H1 (cell line): ENCODE data around the gene TM4SF1.

Experiments
- BRCA1 ChIP-seq: IDR thresholded peaks from 2 replicates; pipeline ENCODE4 v1.6.1; 2012; ENCODE audit warnings: low read depth, low read length, improper control_type of control experiment
- CBX8 ChIP-seq: fragments of 300-800, 300-1000 bp; sonication (generic); IDR thresholded peaks from 2 replicates; pipeline ENCODE4 v1.7.1; 2016; ENCODE audit warnings: low read depth, low read length, borderline replicate concordance
- CREB1 ChIP-seq: IDR thresholded peaks from 2 replicates; pipeline ENCODE4 v1.6.1; 2012; ENCODE audit warnings: inconsistent platforms
- EP300 ChIP-seq, 2 experiments: IDR thresholded peaks; 1 replicate in 1 of 2; 2 replicates in 1 of 2; pipeline ENCODE4 v1.6.1; 2011 to 2012; ENCODE audit warnings: low read depth in 2 of 2, low read length in 2 of 2, mild to moderate bottlenecking in 2 of 2, borderline replicate concordance in 1 of 2, inconsistent platforms in 1 of 2, moderate library complexity in 1 of 2
- EZH2 ChIP-seq: fragments of 200-600 bp; sonication (generic); IDR thresholded peaks from 2 replicates; pipeline ENCODE4 v1.7.1; 2012; ENCODE audit warnings: low read depth, mild to moderate bottlenecking, moderate library complexity, low read length, inconsistent platforms; ENCODE audit not compliant: severe bottlenecking
- JUN ChIP-seq: IDR thresholded peaks from 2 replicates; pipeline ENCODE4 v1.6.1; 2011; ENCODE audit warnings: low read depth, mild to moderate bottlenecking, improper control_type of control experiment, low read length
- MAFK ChIP-seq: IDR thresholded peaks from 2 replicates; pipeline ENCODE4 v1.6.1; 2012; ENCODE audit warnings: low read depth, mild to moderate bottlenecking, improper control_type of control experiment, low read length
- PHF8 ChIP-seq: fragments of 200-600 bp; sonication (generic); conservative IDR thresholded peaks from 2 replicates; pipeline ENCODE4 v1.7.1; 2012; ENCODE audit warnings: low read depth, mild to moderate bottlenecking, inconsistent platforms, low read length, moderate library complexity
- POLR2A ChIP-seq, 2 experiments: IDR thresholded peaks; 1 replicate in 1 of 2; 2 replicates in 1 of 2; pipeline ENCODE4 v1.6.1; 2011; ENCODE audit warnings: low read depth in 2 of 2, low read length in 2 of 2, mild to moderate bottlenecking in 2 of 2; ENCODE audit errors: control extremely low read depth in 1 of 2
- SRF ChIP-seq: IDR thresholded peaks from 2 replicates; pipeline ENCODE4 v1.6.1; 2011; ENCODE audit warnings: mild to moderate bottlenecking, low read depth, low read length, moderate library complexity
- TAF1 ChIP-seq: IDR thresholded peaks from 2 replicates; pipeline ENCODE4 v1.6.1; 2011; ENCODE audit warnings: mild to moderate bottlenecking, low read depth, low read length
- TF ChIP-seq, protein P1 (sequence below), 3 experiments: IDR thresholded peaks; 1 replicate in 2 of 3; 2 replicates in 1 of 3; pipeline versions ENCODE4 v1.5.1 to v1.6.1; 2011; ENCODE audit warnings: low read length in 3 of 3, mild to moderate bottlenecking in 3 of 3, inconsistent platforms in 2 of 3, low read depth in 1 of 3, moderate library complexity in 1 of 3; ENCODE audit not compliant: insufficient read depth in 1 of 3; ENCODE audit errors: control extremely low read depth in 1 of 3
- TF ChIP-seq, protein P2 (sequence below): IDR thresholded peaks from 2 replicates; pipeline ENCODE4 v1.6.1; 2011; ENCODE audit warnings: low read length, improper control_type of control experiment

DNA sequence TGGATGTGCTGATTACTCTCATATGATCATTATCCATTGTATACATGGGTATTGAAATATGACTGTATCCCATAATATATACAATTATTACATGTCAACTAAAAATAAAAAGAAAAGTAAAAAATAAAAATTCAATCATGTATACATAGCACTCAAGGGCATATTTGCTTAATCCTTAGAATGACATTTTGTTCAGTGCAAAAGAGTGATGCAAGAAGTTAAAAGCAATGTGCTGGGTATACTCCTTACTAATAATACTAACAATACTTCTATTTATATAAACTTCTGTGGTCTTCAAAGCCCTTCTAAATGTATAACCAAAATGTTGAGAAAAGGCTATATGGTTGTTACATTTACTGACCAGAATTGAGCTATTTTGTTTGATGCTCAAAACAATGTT lies 23.2 kb upstream of the TM4SF1 start:
- TF ChIP-seq, protein P1, sequence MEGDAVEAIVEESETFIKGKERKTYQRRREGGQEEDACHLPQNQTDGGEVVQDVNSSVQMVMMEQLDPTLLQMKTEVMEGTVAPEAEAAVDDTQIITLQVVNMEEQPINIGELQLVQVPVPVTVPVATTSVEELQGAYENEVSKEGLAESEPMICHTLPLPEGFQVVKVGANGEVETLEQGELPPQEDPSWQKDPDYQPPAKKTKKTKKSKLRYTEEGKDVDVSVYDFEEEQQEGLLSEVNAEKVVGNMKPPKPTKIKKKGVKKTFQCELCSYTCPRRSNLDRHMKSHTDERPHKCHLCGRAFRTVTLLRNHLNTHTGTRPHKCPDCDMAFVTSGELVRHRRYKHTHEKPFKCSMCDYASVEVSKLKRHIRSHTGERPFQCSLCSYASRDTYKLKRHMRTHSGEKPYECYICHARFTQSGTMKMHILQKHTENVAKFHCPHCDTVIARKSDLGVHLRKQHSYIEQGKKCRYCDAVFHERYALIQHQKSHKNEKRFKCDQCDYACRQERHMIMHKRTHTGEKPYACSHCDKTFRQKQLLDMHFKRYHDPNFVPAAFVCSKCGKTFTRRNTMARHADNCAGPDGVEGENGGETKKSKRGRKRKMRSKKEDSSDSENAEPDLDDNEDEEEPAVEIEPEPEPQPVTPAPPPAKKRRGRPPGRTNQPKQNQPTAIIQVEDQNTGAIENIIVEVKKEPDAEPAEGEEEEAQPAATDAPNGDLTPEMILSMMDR (IDR thresholded peaks at IDR 0.05; ENCODE audit: control extremely low read depth in 1 of 3, insufficient read depth in 1 of 3, low read depth in 1 of 3, low read length in 3 of 3), result no peak
- no peak for TF ChIP-seq POLR2A (IDR thresholded peaks at IDR 0.05; ENCODE audit: control extremely low read depth in 1 of 2, low read depth in 2 of 2, low read length in 2 of 2)
- TF ChIP-seq MAFK, result no peak
- TF ChIP-seq SRF, result no peak
- TF ChIP-seq, protein P2, sequence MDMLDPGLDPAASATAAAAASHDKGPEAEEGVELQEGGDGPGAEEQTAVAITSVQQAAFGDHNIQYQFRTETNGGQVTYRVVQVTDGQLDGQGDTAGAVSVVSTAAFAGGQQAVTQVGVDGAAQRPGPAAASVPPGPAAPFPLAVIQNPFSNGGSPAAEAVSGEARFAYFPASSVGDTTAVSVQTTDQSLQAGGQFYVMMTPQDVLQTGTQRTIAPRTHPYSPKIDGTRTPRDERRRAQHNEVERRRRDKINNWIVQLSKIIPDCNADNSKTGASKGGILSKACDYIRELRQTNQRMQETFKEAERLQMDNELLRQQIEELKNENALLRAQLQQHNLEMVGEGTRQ, result no peak
- TF ChIP-seq PHF8, result no peak
- TF ChIP-seq EZH2, result no peak
- TF ChIP-seq CBX8, result no peak
- TF ChIP-seq JUN, result no peak
- TF ChIP-seq BRCA1, result no peak
- TF ChIP-seq EP300 (IDR thresholded peaks at IDR 0.05; ENCODE audit: borderline replicate concordance in 1 of 2, low read depth in 2 of 2, low read length in 2 of 2), result no peak
- TF ChIP-seq CREB1, result no peak
- TF ChIP-seq TAF1, result no peak
